Aorta (tissue), 5 donors: ENCODE data around the gene PRKCB. TPM values are rescaled to one million over a fixed set of nuclear protein-coding genes. Genes with fewer than 3 reads are reported as not detected.

Experiments used
- ATAC-seq: fragments of 200-7000 bp; cut with Tn5 transposase; one replicate; pipeline ENCODE4 v1.9.1; 2022; ENCODE audit warnings: moderate library complexity; ENCODE audit not compliant: low FRiP score
- DNase-seq, 2 donors: peaks; one replicate each; pipeline ENCODE4 v3.0.0-alpha.2; 2020
- H3K27ac ChIP-seq, 2 donors: one replicate each; pipeline ENCODE4 v1.5.1; 2013; ENCODE audit warnings: low read length in 2 of 2, mild to moderate bottlenecking in 2 of 2, moderate library complexity in 2 of 2, control low read depth in 1 of 2, inconsistent platforms in 1 of 2, low read depth in 1 of 2
- H3K27me3 ChIP-seq, 2 donors: one replicate each; pipeline ENCODE4 v1.6.1; 2013; ENCODE audit warnings: control low read depth in 1 of 2, low read length in 1 of 2, mild to moderate bottlenecking in 1 of 2, moderate library complexity in 1 of 2; ENCODE audit not compliant: insufficient read depth in 2 of 2, control insufficient read depth in 1 of 2
- H3K36me3 ChIP-seq, 2 donors: one replicate each; pipeline ENCODE4 v1.6.1; 2013; ENCODE audit warnings: control low read depth in 1 of 2, low read length in 1 of 2, mild to moderate bottlenecking in 1 of 2; ENCODE audit not compliant: insufficient read depth in 2 of 2, control insufficient read depth in 1 of 2
- H3K4me1 ChIP-seq, 2 donors: one replicate each; pipeline ENCODE4 v1.6.1; 2013; ENCODE audit warnings: low read length in 2 of 2, control low read depth in 1 of 2, mild to moderate bottlenecking in 1 of 2, moderate library complexity in 1 of 2; ENCODE audit not compliant: insufficient read depth in 2 of 2, control insufficient read depth in 1 of 2
- H3K4me3 ChIP-seq, 2 donors: one replicate each; pipeline ENCODE4 v1.5.1; 2013; ENCODE audit warnings: low read length in 2 of 2, control low read depth in 1 of 2, mild to moderate bottlenecking in 1 of 2
- H3K9me3 ChIP-seq: one replicate; pipeline ENCODE4 v1.6.1; 2013; ENCODE audit warnings: mild to moderate bottlenecking, low read length; ENCODE audit not compliant: control insufficient read depth
- WGBS, 2 donors: extraction: QIAGEN DNeasy Blood & Tissue Kit; methylation state at CpG; one replicate each; pipeline ENCODE4 v1.1.7; 2013; 5-methylcytosine and 5-hydroxymethylcytosine counted together
- intact Hi-C, 2 donors: fragments of 100-400 bp; cut with DNase I; formaldehyde crosslinking; loops; one replicate each; pipeline versions ENCODE4 v1.14.2 to v1.15.0; 2022
- polyA plus RNA-seq, 2 donors: library from polyadenylated mRNA; stranded (reverse); fragments of 200-250 nt; gene quantifications; one replicate each; pipeline ENCODE4 v1.2.3, GENCODE V29; 2013
- total RNA-seq, 2 donors: library from RNA; stranded (reverse); fragmentation: NEBNext Ultra II Directional; extraction: Animal tissue kit (Norgen Biotek cat#: 25700); gene quantifications; one replicate each; pipeline ENCODE4 v1.2.1, GENCODE V29; 2021
- donor health status: healthy with polysubstance abuse.
- donor health status: Bipolar disorder and iron deficiency.
- donor health status: DM: no; HTN: no; CAD: no.
- donor health status: DM: no; HTN: no; CAD: no.
- donor health status: DM: yes; HTN: yes; CAD: no.

Gene PRKCB
- total and polyA plus RNA-seq, 4 donors, result 0.28 to 16.7 (median 5.4) TPM

DNA sequence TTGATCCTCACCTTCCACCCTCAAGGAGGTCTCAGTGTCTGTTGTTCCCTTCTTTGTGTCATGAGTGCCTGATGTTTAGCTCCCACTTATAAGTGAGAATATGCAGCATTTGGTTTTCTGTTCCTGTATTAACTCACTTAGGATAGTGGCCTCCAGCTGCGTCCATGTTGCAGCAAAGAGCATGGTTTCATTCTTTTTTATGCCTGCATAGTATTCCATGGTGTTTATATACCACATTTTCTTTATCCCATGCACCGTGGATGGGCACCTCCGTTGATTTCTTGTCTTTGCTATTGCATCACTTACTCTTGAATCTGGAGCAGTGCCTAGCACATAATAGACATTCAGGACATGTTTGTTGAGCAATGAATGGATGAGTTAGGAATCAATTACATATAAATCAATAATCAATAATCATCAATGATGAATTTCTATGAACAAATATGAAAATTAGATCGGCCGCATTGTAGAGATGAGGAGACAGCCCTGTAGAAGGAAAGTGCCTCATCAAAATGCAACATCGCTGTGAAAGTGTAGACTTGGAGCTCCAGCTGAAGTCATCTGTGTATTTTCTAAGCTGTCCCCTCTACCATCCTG lies 129.5 kb downstream of the PRKCB start:
- no peaks in the 10 kb centered on the region for H3K36me3 ChIP-seq
- H3K4me1 ChIP-seq, result no peaks in the 10 kb centered on the region
- H3K27me3 ChIP-seq, result no peaks in the 10 kb centered on the region
- no peak overlapping the region for H3K4me3 ChIP-seq
- no peaks in the 10 kb centered on the region for H3K9me3 ChIP-seq
- ATAC-seq (no peak), DNase-seq (no peak)
- H3K27ac ChIP-seq, result no peak overlapping the region
- 82 to 90% methylated on average over 6 of the region's 6 CpGs for WGBS, 2 donors
- intact Hi-C loops, result no loop called here

DNA sequence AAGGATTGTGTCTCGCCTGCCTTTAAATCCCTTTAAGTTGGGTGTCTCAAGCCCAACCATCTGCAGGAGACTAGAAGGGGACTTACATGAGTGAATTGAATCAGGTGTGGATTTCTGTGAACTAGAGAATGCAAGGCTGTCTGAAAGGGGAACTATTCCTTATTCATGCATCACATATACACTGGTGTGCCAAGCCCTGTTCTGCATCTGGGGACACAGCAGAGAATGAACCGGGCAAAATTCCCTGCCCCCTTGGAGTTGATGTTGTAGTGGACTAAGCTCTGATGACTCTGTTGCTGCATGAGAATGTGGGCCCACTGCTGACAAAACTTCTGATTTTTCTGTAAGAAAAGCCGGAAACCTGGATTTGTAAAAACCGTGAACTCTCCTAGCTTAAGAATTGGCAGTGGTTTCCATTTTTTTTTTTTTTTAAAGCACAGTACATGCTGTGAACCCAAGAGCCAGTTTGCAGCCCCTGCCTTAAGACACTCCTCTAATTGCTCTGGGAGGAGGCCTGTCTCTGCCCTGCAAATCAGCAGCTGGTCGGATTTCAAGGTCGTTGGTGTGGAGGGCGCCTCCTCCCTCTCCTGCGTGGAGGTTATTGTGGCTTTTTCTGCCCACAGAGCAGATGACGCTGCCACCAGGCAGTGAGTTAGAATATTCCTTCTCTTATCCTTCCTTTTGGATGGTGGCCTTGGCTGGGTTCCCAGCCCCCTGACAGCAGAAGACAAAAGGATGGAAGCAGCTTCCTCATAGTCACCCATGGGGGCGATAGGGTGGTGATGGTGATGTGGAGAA lies 131.0 kb downstream of the PRKCB start:
- Histone ChIP-seq H3K27me3 (no peaks in the 10 kb centered on the region), H3K4me3 (no peak overlapping the region), H3K9me3 (no peaks in the 10 kb centered on the region), H3K36me3 (no peaks in the 10 kb centered on the region), H3K27ac (no peak overlapping the region), H3K4me1 (no peaks in the 10 kb centered on the region)
- intact Hi-C loops, result no loop called here
- no peak for ATAC-seq
- DNase-seq, result no peak
- 34 to 39% methylated on average over 10 of the region's 10 CpGs for WGBS, 2 donors

DNA sequence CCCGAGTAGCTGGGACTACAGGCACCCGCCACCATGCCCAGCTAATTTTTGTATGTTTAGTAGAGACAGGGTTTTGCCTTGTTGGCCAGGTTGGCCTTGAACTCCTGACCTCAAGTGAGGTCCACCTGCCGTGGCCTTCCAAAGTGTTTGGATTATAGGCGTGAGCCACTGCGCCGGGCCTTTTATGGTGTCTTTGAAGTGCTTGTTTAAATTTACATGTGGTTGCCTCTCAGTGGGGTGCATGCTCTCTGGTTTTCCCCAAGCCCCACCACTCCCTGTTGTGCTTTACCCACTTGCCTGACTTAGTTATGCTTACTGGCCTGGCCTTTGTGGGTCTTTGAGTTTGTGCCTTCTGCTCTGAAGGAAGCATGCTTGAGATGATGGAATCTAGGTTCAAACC lies 132.0 kb downstream of the PRKCB start:
- ATAC-seq (no peak), DNase-seq (no peak)
- Histone ChIP-seq H3K27me3 (no peaks in the 10 kb centered on the region), H3K36me3 (no peaks in the 10 kb centered on the region), H3K4me1 (no peaks in the 10 kb centered on the region), H3K27ac (no peak overlapping the region), H3K4me3 (no peak overlapping the region), H3K9me3 (no peaks in the 10 kb centered on the region)
- intact Hi-C loops, result no loop called here
- 81 to 83% methylated on average over 6 of the region's 6 CpGs for WGBS, 2 donors

DNA sequence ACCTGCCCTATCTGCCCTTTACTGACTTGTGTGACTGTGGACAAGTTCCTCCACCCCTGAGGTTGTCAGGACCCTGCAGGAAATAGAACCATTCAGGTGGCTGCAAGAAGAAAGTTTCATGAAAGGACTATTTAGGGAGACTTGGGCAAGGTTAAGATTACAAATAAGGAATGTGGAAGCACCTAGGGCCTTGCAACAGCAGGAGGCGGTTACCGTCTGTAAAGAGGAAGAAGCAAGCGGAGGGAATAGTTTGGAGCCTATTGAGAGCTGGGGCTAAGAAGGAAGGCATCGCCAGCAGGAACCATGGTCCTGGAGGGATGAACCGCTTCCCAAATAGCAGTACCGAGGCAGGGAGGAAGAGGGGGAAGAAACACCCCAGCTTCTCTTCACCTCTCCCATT lies 132.4 kb downstream of the PRKCB start:
- DNase-seq (no peak), ATAC-seq (no peak)
- intact Hi-C loops, result no loop called here
- 80 to 87% methylated on average over 6 of the region's 6 CpGs for WGBS, 2 donors
- H3K4me3 ChIP-seq, result no peak overlapping the region
- no peaks in the 10 kb centered on the region for H3K4me1 ChIP-seq
- H3K9me3 ChIP-seq, result no peaks in the 10 kb centered on the region
- no peak overlapping the region for H3K27ac ChIP-seq
- H3K27me3 ChIP-seq, result no peaks in the 10 kb centered on the region
- no peaks in the 10 kb centered on the region for H3K36me3 ChIP-seq

DNA sequence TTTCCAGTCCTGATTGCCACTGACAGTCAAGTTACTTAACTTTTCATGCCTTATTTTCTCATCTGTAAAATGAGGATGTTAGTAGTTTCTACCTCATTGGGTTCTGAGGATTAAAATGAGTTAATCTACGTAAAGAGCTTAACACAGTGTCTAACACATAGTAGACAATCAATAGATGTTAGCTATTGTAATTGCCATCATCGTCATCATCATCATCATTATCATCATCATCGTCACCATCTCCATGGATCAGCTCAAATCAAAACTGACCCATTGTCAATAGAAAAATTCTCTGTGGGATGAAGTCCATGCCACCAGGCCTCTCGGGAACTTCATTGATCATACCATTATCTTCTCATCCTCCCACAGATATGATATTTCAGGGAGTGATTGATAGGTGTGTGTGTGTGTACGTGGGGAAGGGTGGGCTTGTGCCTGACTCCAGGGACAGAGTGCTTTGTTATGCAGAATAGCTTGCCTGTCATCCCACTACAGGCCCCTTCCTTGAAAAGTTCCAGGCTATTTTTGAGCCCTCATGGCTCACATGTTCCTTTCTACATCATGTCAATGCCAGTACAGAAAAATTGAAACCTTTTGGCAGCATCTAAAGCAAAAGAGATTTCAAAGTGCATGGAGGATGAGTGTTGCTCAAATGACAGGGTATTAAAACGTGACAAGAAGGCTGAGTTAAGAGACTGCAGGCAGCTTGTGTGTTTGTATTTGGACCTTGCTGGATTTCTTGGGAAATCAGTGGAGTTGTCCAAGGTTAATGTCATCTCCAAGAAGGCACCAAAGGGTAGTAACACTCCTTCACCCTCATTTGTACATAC lies 133.9 kb downstream of the PRKCB start:
- no peak for ATAC-seq
- Histone ChIP-seq H3K36me3 (no peaks in the 10 kb centered on the region), H3K27ac (no peak overlapping the region), H3K4me1 (no peaks in the 10 kb centered on the region), H3K4me3 (no peak overlapping the region), H3K9me3 (no peaks in the 10 kb centered on the region), H3K27me3 (no peaks in the 10 kb centered on the region)
- 58 to 60% methylated on average over 6 of the region's 6 CpGs for WGBS, 2 donors
- DNase-seq, result no peak
- intact Hi-C loops, result no loop called here

DNA sequence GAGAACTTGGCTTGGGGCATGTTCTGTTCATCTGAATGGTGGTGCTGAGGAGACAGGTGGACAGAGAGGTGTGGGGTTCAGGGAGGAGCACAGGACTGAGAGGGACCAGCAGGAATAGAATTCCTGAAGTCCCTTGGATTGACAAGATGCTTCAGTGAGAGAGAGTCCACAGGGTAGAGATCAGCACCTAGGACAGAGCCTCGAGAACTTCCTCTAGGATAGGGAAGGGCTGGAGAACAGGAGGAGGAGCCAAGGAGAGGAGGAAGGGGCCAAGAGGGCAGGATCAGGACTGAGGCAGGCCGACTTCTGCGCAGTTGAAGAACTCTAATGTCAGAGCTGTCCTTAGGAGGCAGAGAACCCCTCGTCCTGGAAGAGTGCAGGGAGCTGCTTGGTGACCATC lies 138.4 kb downstream of the PRKCB start:
- Histone ChIP-seq H3K36me3 (no peaks in the 10 kb centered on the region), H3K4me1 (no peaks in the 10 kb centered on the region), H3K4me3 (no peak overlapping the region), H3K27me3 (no peaks in the 10 kb centered on the region), H3K27ac (no peak overlapping the region), H3K9me3 (no peaks in the 10 kb centered on the region)
- no peak for ATAC-seq
- WGBS, 2 donors, result 10 to 15% methylated on average over 4 of the region's 4 CpGs
- intact Hi-C loops, result no loop called here
- DNase-seq, result no peak

DNA sequence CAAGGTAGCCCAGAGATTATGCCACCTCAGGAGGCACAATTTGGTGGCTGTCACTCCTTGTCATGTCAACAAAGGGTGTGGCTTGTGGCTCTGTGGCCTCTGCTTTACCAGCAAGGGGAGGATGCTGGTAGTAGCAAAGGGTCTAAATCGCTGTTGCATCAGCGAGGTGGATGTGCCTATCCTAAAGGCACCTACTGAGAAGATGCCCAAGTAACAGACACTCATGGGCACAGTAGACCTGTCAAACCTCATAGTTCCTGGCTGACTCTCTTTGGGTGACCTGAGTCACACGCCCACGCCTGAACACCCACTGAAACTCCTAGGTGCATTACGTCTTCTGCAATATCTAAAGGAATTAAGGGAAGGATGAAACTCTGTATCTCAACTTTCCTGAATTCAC lies 139.5 kb downstream of the PRKCB start:
- Histone ChIP-seq H3K9me3 (no peaks in the 10 kb centered on the region), H3K36me3 (no peaks in the 10 kb centered on the region), H3K4me1 (no peaks in the 10 kb centered on the region), H3K27me3 (no peaks in the 10 kb centered on the region), H3K27ac (no peak overlapping the region), H3K4me3 (no peak overlapping the region)
- intact Hi-C loops, result no loop called here
- DNase-seq (no peak), ATAC-seq (no peak)
- WGBS, 2 donors, result 85 to 91% methylated on average over 5 of the region's 5 CpGs

DNA sequence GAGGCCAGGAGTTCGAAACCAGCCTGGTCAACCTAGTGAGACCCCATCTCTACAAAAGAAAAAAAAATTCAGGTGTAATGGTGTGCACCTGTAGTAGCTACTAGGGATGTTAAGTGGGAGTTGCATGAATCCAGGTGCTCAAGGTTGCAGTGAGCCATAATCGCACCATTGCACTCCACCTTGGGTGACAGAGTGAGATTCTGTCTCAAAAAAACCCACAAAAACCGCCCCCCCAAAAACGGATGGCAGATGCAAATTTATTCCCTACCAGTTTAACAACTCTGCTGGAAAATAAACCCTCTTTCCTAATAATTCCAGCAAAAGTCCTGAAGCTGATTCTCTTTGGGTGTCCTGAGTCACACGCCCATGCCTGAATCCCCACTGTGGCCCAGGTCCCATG lies 140.3 kb downstream of the PRKCB start:
- DNase-seq, result no peak
- no peak for ATAC-seq
- H3K36me3 ChIP-seq, result no peaks in the 10 kb centered on the region
- no peak overlapping the region for H3K4me3 ChIP-seq
- intact Hi-C loops, result no loop called here
- H3K9me3 ChIP-seq, result peaks cover 2% of the 10 kb centered on the region
- WGBS, 2 donors, result 72 to 85% methylated on average over 5 of the region's 5 CpGs
- H3K27me3 ChIP-seq, result no peaks in the 10 kb centered on the region
- H3K27ac ChIP-seq, result no peak overlapping the region
- no peaks in the 10 kb centered on the region for H3K4me1 ChIP-seq
